Caco-2 (cell line): ENCODE results near the gene UBASH3B. TPM values are rescaled to one million over a fixed set of nuclear protein-coding genes. Genes with fewer than 3 reads are reported as not detected.

Source experiments
- BruUV-seq: library from RNA; stranded (reverse); fragments of 400-500 nt; replicated peaks from 2 replicates; lab custom pipeline; 2021; lab: Mats Ljungman, UMichigan
- CTCF ChIA-PET: fragments of 300-600 bp; sonication (Branson Sonifier 250); formaldehyde crosslinking; loops from one replicate; lab custom pipeline; 2022; ENCODE audit warnings: antibody characterized with exemption; lab: Charles Lee
- POLR2A ChIA-PET: fragments of 300-600 bp; sonication (Branson Sonifier 250); formaldehyde crosslinking; loops from one replicate; lab custom pipeline; 2022; ENCODE audit warnings: antibody characterized with exemption; lab: Charles Lee
- DNase-seq, 2 experiments: peaks; one replicate each; pipeline versions ENCODE4 v3.0.0 to v3.0.0-alpha.2; 2020 to 2022
- H3K27me3 ChIP-seq: replicated peaks from 2 replicates; pipeline ENCODE4 v1.6.0; 2011; ENCODE audit warnings: low read length; ENCODE audit not compliant: control insufficient read depth, insufficient read depth
- H3K36me3 ChIP-seq: 2 replicates; pipeline ENCODE4 v1.5.1; 2011; ENCODE audit warnings: low read length; ENCODE audit not compliant: control insufficient read depth, insufficient read depth
- H3K4me1 ChIP-seq: fragments of 250-450 bp; sonication (Bioruptor Pico); 2 replicates; pipeline ENCODE4 v1.5.1; 2020; ENCODE audit warnings: mild to moderate bottlenecking
- H3K4me3 ChIP-seq: 2 replicates; pipeline ENCODE4 v1.5.1; 2011; ENCODE audit warnings: low read depth, mild to moderate bottlenecking, control low read depth, low read length
- H3K9me3 ChIP-seq: fragments of 250-450 bp; sonication (Bioruptor Pico); 2 replicates; pipeline ENCODE4 v1.5.1; 2020; ENCODE audit warnings: mild to moderate bottlenecking, moderate library complexity
- H3K27ac Mint-ChIP-seq: one replicate; pipeline ENCODE4 v1.8.0; 2022; ENCODE audit warnings: mixed read lengths; ENCODE audit not compliant: unreplicated experiment
- H3K27me3 Mint-ChIP-seq: one replicate; pipeline ENCODE4 v1.8.0; 2022; ENCODE audit warnings: mixed read lengths; ENCODE audit not compliant: insufficient read depth, unreplicated experiment
- H3K36me3 Mint-ChIP-seq: one replicate; pipeline ENCODE4 v1.8.0; 2022; ENCODE audit warnings: mild to moderate bottlenecking, mixed read lengths; ENCODE audit not compliant: insufficient read depth, unreplicated experiment
- H3K4me1 Mint-ChIP-seq: one replicate; pipeline ENCODE4 v1.8.0; 2022; ENCODE audit warnings: low read depth, mixed read lengths; ENCODE audit not compliant: unreplicated experiment
- H3K4me3 Mint-ChIP-seq: one replicate; pipeline ENCODE4 v1.8.0; 2022; ENCODE audit warnings: mild to moderate bottlenecking, moderate library complexity, mixed read lengths; ENCODE audit not compliant: unreplicated experiment
- H3K9me3 Mint-ChIP-seq: one replicate; pipeline ENCODE4 v1.8.0; 2022; ENCODE audit warnings: mixed read lengths; ENCODE audit not compliant: unreplicated experiment
- intact Hi-C: fragments of 100-400 bp; cut with micrococcal nuclease; formaldehyde crosslinking; loops from one replicate; pipeline ENCODE4 v1.10.0; 2022; ENCODE audit not compliant: unreplicated experiment
- total RNA-seq: library from RNA; stranded (reverse); gene quantifications from 2 replicates; pipeline ENCODE4 v1.2.3, GENCODE V29; 2022
- TF ChIP-seq, protein P1 (sequence below), 2 experiments: fragments of 200-600 bp in 1 of 2; IDR thresholded peaks; 1 replicate in 1 of 2; 2 replicates in 1 of 2; pipeline versions ENCODE4 v1.5.1 to v1.8.0; 2011 to 2022; ENCODE audit warnings: antibody characterized with exemption in 1 of 2, control low read depth in 1 of 2, inconsistent platforms in 1 of 2, low read depth in 1 of 2, low read length in 1 of 2, mild to moderate bottlenecking in 1 of 2, moderate library complexity in 1 of 2; ENCODE audit not compliant: insufficient read depth in 1 of 2, severe bottlenecking in 1 of 2, unreplicated experiment in 1 of 2

Gene UBASH3B
- total RNA-seq, 1 experiment from 2014 or later = 21.5 TPM

DNA sequence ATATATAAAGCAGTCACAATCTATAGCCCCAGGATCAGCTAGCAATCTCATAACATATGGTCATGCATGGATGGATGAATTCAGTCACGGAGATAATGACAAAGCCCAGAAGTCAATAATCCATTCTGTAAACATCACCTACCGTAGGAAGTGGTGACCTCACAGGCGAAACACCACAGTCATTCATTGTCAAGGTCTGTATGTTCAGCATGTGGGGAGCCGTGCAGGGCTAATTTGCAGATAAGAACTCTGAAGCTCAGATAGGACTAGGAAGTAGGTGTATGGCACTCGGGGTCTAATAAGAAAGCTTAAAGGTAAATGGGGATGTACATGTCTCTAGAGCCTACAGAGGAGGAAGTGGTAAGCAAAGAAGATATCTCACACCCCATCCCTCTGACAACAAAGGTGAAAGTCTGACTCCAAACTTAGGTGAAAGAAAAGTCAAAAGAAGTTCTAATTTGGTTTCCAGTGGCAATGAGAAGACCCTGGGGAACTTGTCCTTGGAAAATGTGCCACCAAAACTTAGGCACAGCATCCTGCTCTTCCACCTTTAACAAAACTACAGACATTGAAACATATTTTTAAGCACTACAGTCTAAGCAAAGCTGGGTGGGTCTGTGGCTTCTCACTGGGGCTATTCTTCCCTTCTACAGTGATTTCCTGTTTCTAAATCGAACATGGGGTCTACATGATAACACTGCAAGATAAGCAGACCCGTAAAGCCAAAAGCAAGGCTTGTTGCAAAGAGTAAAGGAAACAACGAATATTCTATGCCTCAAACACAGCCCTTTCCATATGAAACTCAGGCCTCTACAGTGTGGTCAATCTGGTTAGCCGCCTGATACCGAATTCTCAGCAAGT is 188.0 kb downstream of the UBASH3B start:
- POLR2A ChIA-PET = no interaction called here
- Histone ChIP-seq H3K4me1 (peaks cover 10% of the 10 kb centered on the region; the same call in 1 of the 2 replicates), H3K4me3 (no peak overlapping the region), H3K27me3 (no peaks in the 10 kb centered on the region), H3K36me3 (no peaks in the 10 kb centered on the region), H3K9me3 (no peaks in the 10 kb centered on the region)
- CTCF ChIA-PET = no interaction called here
- Mint-ChIP-seq H3K9me3 (no peaks in the 10 kb centered on the region), H3K4me1 (peaks cover 7% of the 10 kb centered on the region), H3K27me3 (peaks cover 9% of the 10 kb centered on the region), H3K36me3 (no peaks in the 10 kb centered on the region), H3K27ac (no peak overlapping the region), H3K4me3 (no peak overlapping the region)
- no TSS peak for BruUV-seq
- no peak for DNase-seq
- intact Hi-C loops = loop anchor here (2.0 kb wide), 1 partner anchor 59 kb away; no protein-coding TSS in a partner anchor
- TF ChIP-seq, protein P1, sequence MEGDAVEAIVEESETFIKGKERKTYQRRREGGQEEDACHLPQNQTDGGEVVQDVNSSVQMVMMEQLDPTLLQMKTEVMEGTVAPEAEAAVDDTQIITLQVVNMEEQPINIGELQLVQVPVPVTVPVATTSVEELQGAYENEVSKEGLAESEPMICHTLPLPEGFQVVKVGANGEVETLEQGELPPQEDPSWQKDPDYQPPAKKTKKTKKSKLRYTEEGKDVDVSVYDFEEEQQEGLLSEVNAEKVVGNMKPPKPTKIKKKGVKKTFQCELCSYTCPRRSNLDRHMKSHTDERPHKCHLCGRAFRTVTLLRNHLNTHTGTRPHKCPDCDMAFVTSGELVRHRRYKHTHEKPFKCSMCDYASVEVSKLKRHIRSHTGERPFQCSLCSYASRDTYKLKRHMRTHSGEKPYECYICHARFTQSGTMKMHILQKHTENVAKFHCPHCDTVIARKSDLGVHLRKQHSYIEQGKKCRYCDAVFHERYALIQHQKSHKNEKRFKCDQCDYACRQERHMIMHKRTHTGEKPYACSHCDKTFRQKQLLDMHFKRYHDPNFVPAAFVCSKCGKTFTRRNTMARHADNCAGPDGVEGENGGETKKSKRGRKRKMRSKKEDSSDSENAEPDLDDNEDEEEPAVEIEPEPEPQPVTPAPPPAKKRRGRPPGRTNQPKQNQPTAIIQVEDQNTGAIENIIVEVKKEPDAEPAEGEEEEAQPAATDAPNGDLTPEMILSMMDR (IDR thresholded peaks at IDR 0.05; ENCODE audit: insufficient read depth in 1 of 2, low read depth in 1 of 2, low read length in 1 of 2, severe bottlenecking in 1 of 2, unreplicated experiment in 1 of 2) = no peak

DNA sequence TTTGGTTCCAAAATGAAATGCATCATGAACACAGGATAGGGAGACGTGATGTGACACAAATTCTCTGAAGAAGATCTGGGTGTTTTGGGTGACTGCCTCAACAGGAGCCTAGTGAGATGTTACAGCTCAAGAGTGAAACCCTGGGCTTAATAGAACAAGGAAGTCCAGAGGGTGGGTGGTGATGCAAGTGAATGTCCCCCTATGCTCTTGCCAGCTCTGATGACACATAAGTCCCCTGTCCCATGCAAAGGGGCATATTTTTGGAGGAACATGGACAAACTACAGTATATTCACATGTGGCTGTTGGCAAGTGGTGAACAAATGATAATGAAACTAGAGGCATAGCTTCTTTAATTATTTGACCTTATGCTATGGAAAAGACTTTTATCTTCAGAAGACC is 191.9 kb downstream of the UBASH3B start:
- H3K27me3 Mint-ChIP-seq = peaks cover 12% of the 10 kb centered on the region
- no peaks in the 10 kb centered on the region for H3K36me3 Mint-ChIP-seq
- intact Hi-C loops = no loop called here

GRCh38 chr11:122848186-122848585 is 192.7 kb downstream of the UBASH3B start:
- ChIA-PET CTCF (no interaction called here), POLR2A (no interaction called here)
- Mint-ChIP-seq H3K27ac (no peak overlapping the region), H3K27me3 (peaks cover 12% of the 10 kb centered on the region), H3K4me1 (peaks cover 5% of the 10 kb centered on the region), H3K36me3 (no peaks in the 10 kb centered on the region), H3K9me3 (no peaks in the 10 kb centered on the region), H3K4me3 (no peak overlapping the region)
- Histone ChIP-seq H3K27me3 (no peaks in the 10 kb centered on the region; the same call in 1 of the 2 replicates), H3K4me3 (no peak overlapping the region), H3K36me3 (no peaks in the 10 kb centered on the region), H3K4me1 (peaks cover 3% of the 10 kb centered on the region; the same call in 1 of the 2 replicates), H3K9me3 (no peaks in the 10 kb centered on the region)
- intact Hi-C loops = no loop called here
- DNase-seq = no peak
- TF ChIP-seq, protein P1 (IDR thresholded peaks at IDR 0.05; ENCODE audit: insufficient read depth in 1 of 2, low read depth in 1 of 2, low read length in 1 of 2, severe bottlenecking in 1 of 2, unreplicated experiment in 1 of 2) = no peak
- BruUV-seq = no TSS peak

More for the DNA sequence above, 191.9 kb downstream of the UBASH3B start:
- Histone ChIP-seq H3K4me3 (no peak overlapping the region), H3K27me3 (no peaks in the 10 kb centered on the region; the same call in 1 of the 2 replicates), H3K36me3 (no peaks in the 10 kb centered on the region), H3K4me1 (peaks cover 10% of the 10 kb centered on the region; the same call in 1 of the 2 replicates), H3K9me3 (no peaks in the 10 kb centered on the region)
- BruUV-seq = no TSS peak
- peaks cover 7% of the 10 kb centered on the region for H3K4me1 Mint-ChIP-seq
- no peak for DNase-seq
- CTCF ChIA-PET = no interaction called here
- POLR2A ChIA-PET = no interaction called here
- H3K27ac Mint-ChIP-seq = no peak overlapping the region
- H3K4me3 Mint-ChIP-seq = no peak overlapping the region
- H3K9me3 Mint-ChIP-seq = no peaks in the 10 kb centered on the region
- TF ChIP-seq, protein P1 (IDR thresholded peaks at IDR 0.05; ENCODE audit: insufficient read depth in 1 of 2, low read depth in 1 of 2, low read length in 1 of 2, severe bottlenecking in 1 of 2, unreplicated experiment in 1 of 2) = no peak
